B cell (primary cell): ENCODE measurements around the gene CHTF18. TPM values are rescaled to one million over a fixed set of nuclear protein-coding genes. Genes with fewer than 3 reads are reported as not detected.

Source experiments
- ATAC-seq: fragments of 200-7000 bp; cut with Tn5 transposase; one replicate; pipeline ENCODE4 v1.10.0; 2021; ENCODE audit warnings: low read depth, mild to moderate bottlenecking, moderate number of reproducible peaks, moderate library complexity
- CTCF ChIA-PET: fragments of 350-600 bp; sonication (Branson Sonifier 250); formaldehyde crosslinking; loops from one replicate; lab custom pipeline; 2021; ENCODE audit warnings: antibody characterized with exemption, inconsistent platforms; lab: Charles Lee
- POLR2A ChIA-PET: fragments of 350-600 bp; sonication (Branson Sonifier 250); formaldehyde crosslinking; loops from one replicate; lab custom pipeline; 2021; ENCODE audit warnings: antibody characterized with exemption; lab: Charles Lee
- DNase-seq: peaks from one replicate; pipeline ENCODE4 v3.0.0; 2013
- H2AFZ ChIP-seq: 2 replicates; pipeline ENCODE4 v1.6.1; 2012; ENCODE audit warnings: mild to moderate bottlenecking, low read depth, low read length; ENCODE audit not compliant: insufficient read depth, poor library complexity, severe bottlenecking
- H3K27ac ChIP-seq, 2 donors: 1 replicate in 1 of 2; 2 replicates in 1 of 2; pipeline ENCODE4 v1.5.1; 2012 to 2013; ENCODE audit warnings: low read length in 2 of 2, mild to moderate bottlenecking in 2 of 2, moderate library complexity in 1 of 2
- H3K27me3 ChIP-seq, 4 experiments: fragments of 200-600 bp in 1 of 4; sonication (generic) in 1 of 4; replicated peaks in 1 of 4; 1 replicate in 2 of 4; 2 replicates in 2 of 4; pipeline versions ENCODE4 v1.6.1 to v1.7.0; 2013 to 2016; ENCODE audit warnings: low read length in 3 of 4, mild to moderate bottlenecking in 2 of 4, mixed read lengths in 1 of 4, moderate library complexity in 1 of 4; ENCODE audit not compliant: insufficient read depth in 4 of 4, control insufficient read depth in 3 of 4; ENCODE audit errors: control extremely low read depth in 1 of 4
- H3K36me3 ChIP-seq, 2 experiments: replicated peaks in 1 of 2; 1 replicate in 1 of 2; 2 replicates in 1 of 2; pipeline versions ENCODE4 v1.6.1 to v1.7.1; 2013; ENCODE audit warnings: low read length in 1 of 2; ENCODE audit not compliant: insufficient read depth in 2 of 2, control insufficient read depth in 1 of 2; ENCODE audit errors: control extremely low read depth in 1 of 2, extremely low read depth in 1 of 2
- H3K4me1 ChIP-seq, 2 donors: fragments of 200-600 bp in 1 of 2; sonication (generic) in 1 of 2; 1 replicate in 1 of 2; 2 replicates in 1 of 2; pipeline versions ENCODE4 v1.5.1 to v1.6.1; 2013 to 2017; ENCODE audit warnings: low read length in 2 of 2; ENCODE audit not compliant: control insufficient read depth in 2 of 2, insufficient read depth in 2 of 2
- H3K4me2 ChIP-seq: replicated peaks from 2 replicates; pipeline ENCODE3; 2012; ENCODE audit warnings: mild to moderate bottlenecking, low read depth, low read length; ENCODE audit not compliant: poor library complexity, severe bottlenecking
- H3K4me3 ChIP-seq, 5 experiments: fragments of 200-600 bp in 1 of 5; sonication (generic) in 1 of 5; 1 replicate in 3 of 5; 2 replicates in 2 of 5; pipeline versions ENCODE4 v1.5.1 to v1.7.0; 2011 to 2016; ENCODE audit warnings: low read length in 4 of 5, mild to moderate bottlenecking in 4 of 5, low read depth in 2 of 5, control low read depth in 1 of 5, moderate library complexity in 1 of 5; ENCODE audit not compliant: insufficient read depth in 1 of 5; ENCODE audit errors: control extremely low read depth in 1 of 5, extremely low read depth in 1 of 5
- H3K79me2 ChIP-seq: fragments of 200-600 bp; sonication (generic); one replicate; pipeline ENCODE4 v1.6.0; 2016; ENCODE audit warnings: low read length; ENCODE audit not compliant: control insufficient read depth, insufficient read depth
- H3K9ac ChIP-seq: fragments of 200-600 bp; sonication (generic); 2 replicates; pipeline ENCODE4 v1.6.1; 2017; ENCODE audit warnings: mild to moderate bottlenecking, low read length, moderate library complexity
- H3K9me3 ChIP-seq, 3 donors: one replicate each; pipeline versions ENCODE4 v1.6.1 to v1.7.1; 2013; ENCODE audit warnings: low read length in 2 of 3; ENCODE audit not compliant: control insufficient read depth in 2 of 3, insufficient read depth in 1 of 3; ENCODE audit errors: control extremely low read depth in 1 of 3
- H4K20me1 ChIP-seq: 2 replicates; pipeline ENCODE4 v1.6.0; 2012; ENCODE audit warnings: mild to moderate bottlenecking, low read length; ENCODE audit not compliant: insufficient read depth, control insufficient read depth, poor library complexity, severe bottlenecking
- H3K27ac Mint-ChIP-seq: one replicate; pipeline ENCODE4 v1.8.0; 2021; ENCODE audit warnings: mixed read lengths
- H3K27me3 Mint-ChIP-seq: one replicate; pipeline ENCODE4 v1.8.0; 2021; ENCODE audit warnings: mixed read lengths
- H3K4me1 Mint-ChIP-seq: one replicate; pipeline ENCODE4 v1.8.0; 2021; ENCODE audit warnings: mixed read lengths
- H3K4me3 Mint-ChIP-seq: one replicate; pipeline ENCODE4 v1.8.0; 2021; ENCODE audit warnings: mixed read lengths
- H3K9me3 Mint-ChIP-seq: one replicate; pipeline ENCODE4 v1.8.0; 2022; ENCODE audit warnings: mixed read lengths; ENCODE audit not compliant: insufficient read depth
- CTCF ChIP-seq: fragments of 200-600 bp; IDR thresholded peaks from one replicate; pipeline ENCODE4 v1.8.0; 2022; ENCODE audit warnings: antibody characterized with exemption, mild to moderate bottlenecking
- EZH2 ChIP-seq: IDR thresholded peaks from 2 replicates; pipeline ENCODE4 v1.6.1; 2012; ENCODE audit warnings: borderline replicate concordance, low read depth, mild to moderate bottlenecking, moderate library complexity, low read length; ENCODE audit not compliant: insufficient read depth, poor library complexity, severe bottlenecking
- WGBS: methylation state at CpG from one replicate; pipeline ENCODE4 v1.1.5; 2013; ENCODE audit warnings: missing lambda C conversion rate; ENCODE audit not compliant: insufficient coverage; 5-methylcytosine and 5-hydroxymethylcytosine counted together
- intact Hi-C: fragments of 100-400 bp; cut with micrococcal nuclease; formaldehyde crosslinking; loops from one replicate; pipeline ENCODE4 v1.10.0; 2022
- polyA plus RNA-seq: library from polyadenylated mRNA; depleted of rRNA; stranded (reverse); fragments of >200 nt; gene quantifications from 2 replicates; pipeline ENCODE4 v1.2.3, GENCODE V29; 2012
- total RNA-seq, 2 donors: library from RNA; stranded (reverse); fragments of 120-200 nt in 1 of 2; gene quantifications; 1 replicate in 1 of 2; 2 replicates in 1 of 2; pipeline versions ENCODE4 v1.2.3 to v1.2.4, GENCODE V29; 2013 to 2022

Gene CHTF18
- total and polyA plus RNA-seq, 2 donors (not counting 1 experiment from before 2014, with no cell fraction given), result 72.3 to 76.1 TPM

- intact Hi-C loops, result no loop called here
- H3K27me3 Mint-ChIP-seq, result peaks cover under 1% of the 10 kb centered on the region
Measured at GRCh38 chr16:843771-844170, 55.4 kb downstream of the CHTF18 start.

More at GRCh38 chr16:843771-844170, 55.4 kb downstream of the CHTF18 start:
- Histone ChIP-seq H3K4me2 (no peak overlapping the region), H3K27ac (no peak overlapping the region), H3K9me3 (peaks cover 0 to 20% (median 0%) of the 10 kb centered on the region in 3 donors), H3K4me1 (no peaks in the 10 kb centered on the region), H3K36me3 (no peaks in the 10 kb centered on the region), H3K27me3 (peaks cover 0 to 3% (median 0%) of the 10 kb centered on the region in 4 experiments), H4K20me1 (no peaks in the 10 kb centered on the region), H3K9ac (no peak overlapping the region), H2AFZ (no peak overlapping the region), H3K79me2 (no peaks in the 10 kb centered on the region), H3K4me3 (no peak overlapping the region)
- DNase-seq (no peak), ATAC-seq (no peak)
- no peak overlapping the region for H3K27ac Mint-ChIP-seq
- CTCF ChIA-PET, result interaction anchor here (0.7 kb wide), 1 partner anchor 129 kb away, joined by 3 read pairs; no protein-coding TSS in a partner anchor
- TF ChIP-seq CTCF, result no peak
- no peak for TF ChIP-seq EZH2
- no peak overlapping the region for H3K4me3 Mint-ChIP-seq
- whole genome bisulfite sequencing, result 95% methylated on average over 19 of the region's 20 CpGs
- no peaks in the 10 kb centered on the region for H3K9me3 Mint-ChIP-seq
- POLR2A ChIA-PET, result no interaction called here
- H3K4me1 Mint-ChIP-seq, result no peaks in the 10 kb centered on the region
